GM19239 (cell line): Measurements from ENCODE around the gene PTTG1.

Experiments
- DNase-seq: peaks from one replicate; pipeline ENCODE4 v3.0.0; 2011; ENCODE audit warnings: low spot score; ENCODE audit not compliant: insufficient read length
- FAIRE-seq: peaks from 2 replicates; lab custom pipeline; 2011; peaks lifted over from hg19 to GRCh38; lab: Jason Lieb, UNC

The PTTG1 gene

GRCh38 chr5:160450164-160450932 lies 28.7 kb downstream of the PTTG1 start:
- DNase-seq (no peak), FAIRE-seq (peak; percentile 94)

- FAIRE-seq (no peak), DNase-seq (no peak)
Observed at GRCh38 chr5:160451281-160451680, 29.6 kb downstream of the PTTG1 start.

- FAIRE-seq (no peak), DNase-seq (no peak)
Observed at GRCh38 chr5:160452036-160452435, 30.4 kb downstream of the PTTG1 start.

- no peak for DNase-seq
- peak; percentile 84 for FAIRE-seq
Observed at GRCh38 chr5:160452795-160453194, 31.1 kb downstream of the PTTG1 start.

GRCh38 chr5:160453751-160454150 lies 32.1 kb downstream of the PTTG1 start:
- DNase-seq (no peak), FAIRE-seq (no peak)

GRCh38 chr5:160455600-160455999 lies 33.9 kb downstream of the PTTG1 start:
- FAIRE-seq = no peak
- DNase-seq = no peak

- FAIRE-seq (no peak), DNase-seq (no peak)
Observed at GRCh38 chr5:160456480-160457177, 35.0 kb downstream of the PTTG1 start.

- DNase-seq = no peak
- no peak for FAIRE-seq
Observed at GRCh38 chr5:160457252-160457651, 35.6 kb downstream of the PTTG1 start.

- FAIRE-seq (peak; percentile 80), DNase-seq (no peak)
Observed at GRCh38 chr5:160458806-160459800, 37.4 kb downstream of the PTTG1 start.

- DNase-seq = no peak
- peak; percentile 44 for FAIRE-seq
Observed at GRCh38 chr5:160460377-160461049, 38.9 kb downstream of the PTTG1 start.

GRCh38 chr5:160461378-160461777 lies 39.7 kb downstream of the PTTG1 start:
- no peak for FAIRE-seq

GRCh38 chr5:160462167-160462566 lies 40.5 kb downstream of the PTTG1 start:
- FAIRE-seq = peak; percentile 51

More at GRCh38 chr5:160461378-160461777, 39.7 kb downstream of the PTTG1 start:
- DNase-seq = no peak

GRCh38 chr5:160463227-160463626 lies 41.6 kb downstream of the PTTG1 start:
- FAIRE-seq (no peak), DNase-seq (no peak)

More at GRCh38 chr5:160462167-160462566, 40.5 kb downstream of the PTTG1 start:
- DNase-seq = no peak

- FAIRE-seq (peak; percentile 57), DNase-seq (no peak)
Observed at GRCh38 chr5:160463740-160464465, 42.2 kb downstream of the PTTG1 start.

GRCh38 chr5:160464466-160464797 lies 42.8 kb downstream of the PTTG1 start:
- FAIRE-seq (no peak), DNase-seq (no peak)

- FAIRE-seq = no peak
- DNase-seq = no peak
Observed at GRCh38 chr5:160466116-160466515, 44.5 kb downstream of the PTTG1 start.

- DNase-seq (no peak), FAIRE-seq (no peak)
Observed at GRCh38 chr5:160466889-160467554, 45.4 kb downstream of the PTTG1 start.

- DNase-seq (peak; percentile 40), FAIRE-seq (peak; percentile 98)
Observed at GRCh38 chr5:160467555-160468362, 46.1 kb downstream of the PTTG1 start.
